GM21576 (cell line): Measurements from ENCODE around the gene CENPF.
"Not testable (repeated sequence)": the region's sequence is repeated elsewhere in the genome, so short reads cannot be mapped to it uniquely, and the experiment has no call there.

Source experiments
- ATAC-seq: cut with Tn5 transposase; IDR thresholded peaks from one replicate; pipeline ENCODE4 v1.9.1; 2021; ENCODE audit warnings: mild to moderate bottlenecking, moderate library complexity; ENCODE audit not compliant: unreplicated experiment

The CENPF gene

GRCh38 chr1:214583824-214584554 is 19.0 kb upstream of the CENPF start:
- ATAC-seq = no peak

DNA sequence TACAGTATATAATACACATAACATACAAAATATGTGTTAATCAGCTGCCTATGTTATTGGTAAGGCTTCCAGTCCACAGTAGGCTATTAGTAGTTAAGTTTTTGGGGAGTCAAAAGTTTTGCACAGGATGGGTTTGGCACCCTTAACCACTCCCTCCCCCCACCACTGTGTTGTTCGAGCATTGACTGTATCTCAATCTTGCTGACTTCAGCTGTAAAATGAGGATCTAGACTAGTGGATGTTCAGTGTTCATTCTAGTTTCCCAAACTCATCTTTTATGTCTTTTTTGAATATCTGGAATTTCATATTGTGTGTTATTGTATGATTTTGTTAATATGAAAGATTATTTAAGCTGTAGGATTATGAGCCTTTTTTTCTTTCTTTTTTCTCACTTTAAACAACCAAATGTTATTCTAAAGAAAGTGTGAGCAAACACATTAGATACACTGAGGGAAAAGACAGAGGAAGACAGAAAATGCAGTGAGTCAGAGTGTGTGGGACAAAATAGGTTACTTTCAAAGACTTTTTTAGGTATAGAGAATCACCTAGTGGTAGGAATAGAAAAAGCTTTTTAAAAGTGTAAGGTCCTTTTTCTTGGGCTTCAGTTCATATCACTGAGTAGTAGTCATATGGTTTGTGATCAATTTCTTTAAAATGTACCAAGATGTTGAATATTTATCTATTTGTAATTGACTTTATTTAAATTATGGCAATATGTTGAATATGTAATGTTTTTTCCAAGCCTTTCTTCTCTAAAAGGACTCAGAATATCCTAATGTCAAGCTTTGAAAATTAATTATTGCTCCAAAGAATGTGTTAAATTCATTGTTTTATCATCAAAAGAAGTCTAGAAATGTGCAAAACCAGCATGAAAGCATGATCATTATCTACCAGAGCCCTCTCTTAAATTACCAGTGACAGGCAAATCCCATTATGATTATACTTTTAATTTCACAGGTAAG is 17.9 kb upstream of the CENPF start:
- ATAC-seq = no peak

GRCh38 chr1:214586621-214587020 is 16.4 kb upstream of the CENPF start:
- no peak for ATAC-seq

- no peak for ATAC-seq
These were observed 15.8 kb upstream of the CENPF start for GRCh38 chr1:214587165-214587564.

GRCh38 chr1:214588963-214589597 is 13.9 kb upstream of the CENPF start:
- ATAC-seq = no peak

DNA sequence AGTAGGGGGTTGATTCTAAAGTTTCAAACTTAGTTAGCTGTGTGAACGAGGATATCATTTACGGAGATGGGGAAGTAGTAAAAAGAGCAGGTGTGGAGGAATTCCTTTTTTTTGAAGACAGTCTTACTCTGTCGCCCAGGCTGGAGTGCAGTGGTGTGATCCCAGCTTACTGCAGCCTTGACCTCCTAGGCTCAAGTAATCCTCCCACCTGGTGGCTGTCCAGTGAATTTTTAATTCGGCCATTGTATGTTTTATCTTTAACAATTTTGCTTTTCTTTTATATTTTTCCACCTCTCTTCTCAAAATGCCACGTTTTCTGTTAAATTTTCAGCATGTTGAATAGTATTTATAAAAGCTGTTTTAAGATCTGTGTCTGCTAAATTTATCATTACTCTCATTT is 12.3 kb upstream of the CENPF start:
- no peak for ATAC-seq

- not testable (repeated sequence) for ATAC-seq
These were observed 11.1 kb upstream of the CENPF start for GRCh38 chr1:214591918-214592317.

DNA sequence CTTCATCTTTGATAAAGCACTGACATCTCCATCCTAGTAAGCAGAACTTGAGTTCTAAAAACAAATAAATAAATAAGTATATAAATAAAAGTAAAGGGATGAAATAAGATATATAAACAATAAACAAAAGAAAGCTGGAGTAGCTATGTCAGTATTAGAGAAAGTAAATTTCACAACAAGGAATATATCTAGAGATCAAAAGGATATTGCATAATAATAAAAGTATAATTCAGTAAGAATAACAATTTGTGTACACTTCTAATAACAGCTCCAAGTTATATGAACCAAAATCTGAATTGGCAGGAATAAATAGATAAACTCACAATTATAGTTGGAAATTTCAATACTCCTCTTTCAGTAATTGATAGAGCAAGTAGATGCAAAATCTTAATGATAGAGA is 9.8 kb upstream of the CENPF start:
- no peak for ATAC-seq

GRCh38 chr1:214603819-214604252 is 841 bp downstream of the CENPF start:
- ATAC-seq = no peak

- no peak for ATAC-seq
These were observed 1.5 kb downstream of the CENPF start for GRCh38 chr1:214604523-214604922.

GRCh38 chr1:214605484-214605883 is 2.5 kb downstream of the CENPF start:
- ATAC-seq = not testable (repeated sequence)

GRCh38 chr1:214605933-214606925 is 3.2 kb downstream of the CENPF start:
- ATAC-seq = not testable (repeated sequence)

DNA sequence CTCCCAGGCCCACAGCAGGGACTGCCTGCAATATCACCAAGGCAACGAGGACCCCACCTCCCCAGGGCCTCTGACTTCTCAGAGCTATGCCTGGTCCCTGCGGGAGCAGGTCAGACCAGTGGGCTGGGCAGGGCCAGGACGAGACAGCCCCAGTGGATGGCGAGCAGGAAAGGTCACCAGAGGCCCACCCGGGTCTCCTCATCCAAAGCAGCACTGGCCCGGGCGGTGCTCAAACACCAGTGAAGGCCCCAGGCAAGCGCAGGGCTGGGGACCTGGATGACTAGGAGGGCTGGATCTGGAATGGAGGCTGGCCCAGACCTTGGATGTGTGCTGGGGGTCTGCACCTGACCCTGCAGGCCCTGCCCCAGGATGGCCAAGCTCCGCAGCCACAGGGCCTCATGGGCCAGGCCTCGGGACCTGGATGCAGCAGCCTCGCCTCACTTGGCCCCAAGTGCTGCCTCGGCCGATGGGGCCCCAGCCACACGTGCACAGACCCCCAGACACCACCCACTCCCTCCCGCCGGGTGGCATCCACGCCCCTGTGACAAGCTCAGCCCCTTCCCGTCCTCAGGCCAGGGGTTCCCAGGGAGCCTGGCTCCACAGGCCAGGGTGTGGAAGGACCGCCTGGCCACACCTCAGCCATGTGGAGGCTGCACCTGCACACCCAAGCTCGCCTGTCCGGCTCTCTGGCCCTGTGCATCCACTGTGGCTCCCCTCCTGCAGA is 4.7 kb downstream of the CENPF start:
- not testable (repeated sequence) for ATAC-seq

- ATAC-seq = not testable (repeated sequence)
These were observed 5.3 kb downstream of the CENPF start for GRCh38 chr1:214608216-214608783.

GRCh38 chr1:214608817-214609216 is 5.8 kb downstream of the CENPF start:
- ATAC-seq = not testable (repeated sequence)

DNA sequence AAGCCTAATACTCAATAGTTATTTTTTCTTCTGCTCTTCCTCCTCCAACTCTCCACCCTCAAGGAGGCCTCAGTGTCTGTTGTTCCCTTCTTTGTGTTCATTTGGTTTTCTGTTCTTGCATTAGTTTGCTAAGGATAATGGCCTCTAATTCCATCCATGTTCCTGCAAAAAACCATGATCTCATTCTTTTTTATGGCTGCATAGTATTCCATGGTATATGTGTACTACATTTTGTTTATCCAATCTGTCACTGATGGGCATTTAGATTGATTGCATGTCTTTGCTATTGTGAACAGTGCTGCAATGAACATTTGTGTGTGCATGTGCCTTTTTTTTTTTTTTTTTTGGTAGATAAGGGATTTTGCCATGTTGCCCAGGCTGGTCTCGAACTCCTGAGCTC is 6.7 kb downstream of the CENPF start:
- ATAC-seq = no peak

GRCh38 chr1:214610136-214610535 is 7.1 kb downstream of the CENPF start:
- not testable (repeated sequence) for ATAC-seq

DNA sequence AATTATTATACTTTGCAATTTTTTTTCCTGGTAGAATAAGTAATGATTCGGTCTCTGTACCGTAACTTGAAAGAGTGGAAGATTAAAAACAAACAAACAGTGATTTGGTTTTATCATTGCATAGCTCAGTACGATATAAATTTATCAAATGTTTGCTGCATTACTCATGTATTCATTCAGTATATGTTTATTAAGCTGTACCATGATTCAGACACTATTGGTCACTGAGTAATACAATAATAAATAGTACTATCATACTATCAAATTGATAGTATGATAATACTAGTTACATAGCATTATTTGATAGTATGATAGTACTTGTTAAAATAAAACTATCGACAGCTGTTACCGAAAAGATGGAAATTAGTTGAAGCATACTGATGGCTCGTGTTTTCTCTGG is 12.1 kb downstream of the CENPF start:
- no peak for ATAC-seq

- ATAC-seq = no peak
These were observed 12.9 kb downstream of the CENPF start for GRCh38 chr1:214615871-214616270.
